Measurements from ENCODE around the gene LUZP2.
"Not testable (repeated sequence)": the region's sequence is repeated elsewhere in the genome, so short reads cannot be mapped to it uniquely, and the experiment has no call there.

Gene LUZP2

DNA sequence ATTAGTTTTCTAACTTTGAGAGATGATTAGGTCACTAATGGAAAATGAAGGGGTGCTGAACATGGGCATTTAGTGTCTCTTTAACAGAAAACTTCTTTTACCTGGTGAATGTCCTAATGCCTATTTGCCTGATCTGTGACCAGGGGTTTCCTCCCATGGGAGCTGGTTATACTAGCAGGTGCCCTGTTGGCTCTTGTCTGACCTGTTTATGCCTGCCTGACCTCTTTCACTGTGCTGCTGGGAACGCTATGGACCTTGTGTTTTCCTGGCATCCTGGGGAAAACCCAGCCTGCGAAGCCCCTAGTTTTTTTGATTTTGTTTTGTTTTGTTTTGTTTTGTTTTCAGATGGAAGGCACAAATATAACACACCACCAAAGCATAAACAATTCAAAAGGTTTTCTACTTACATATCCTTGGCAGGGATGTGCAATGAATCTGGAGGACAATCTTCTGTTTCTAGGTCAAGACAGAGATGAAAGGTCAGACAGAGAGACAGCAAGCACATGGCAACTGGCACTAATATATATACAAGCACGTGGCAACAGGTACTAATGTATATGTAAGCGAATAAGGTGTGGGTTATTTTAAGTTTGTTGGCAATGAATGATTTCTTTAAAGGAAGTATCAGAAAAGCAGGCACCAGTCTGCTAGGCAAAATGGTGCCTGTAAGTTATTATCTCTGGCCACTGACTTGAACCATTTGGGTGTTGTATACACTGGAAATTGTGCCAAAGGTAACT, 390.2 kb downstream of the LUZP2 start:
- peaks cover 4% of the 10 kb centered on the region for H3K9me3 Mint-ChIP-seq

DNA sequence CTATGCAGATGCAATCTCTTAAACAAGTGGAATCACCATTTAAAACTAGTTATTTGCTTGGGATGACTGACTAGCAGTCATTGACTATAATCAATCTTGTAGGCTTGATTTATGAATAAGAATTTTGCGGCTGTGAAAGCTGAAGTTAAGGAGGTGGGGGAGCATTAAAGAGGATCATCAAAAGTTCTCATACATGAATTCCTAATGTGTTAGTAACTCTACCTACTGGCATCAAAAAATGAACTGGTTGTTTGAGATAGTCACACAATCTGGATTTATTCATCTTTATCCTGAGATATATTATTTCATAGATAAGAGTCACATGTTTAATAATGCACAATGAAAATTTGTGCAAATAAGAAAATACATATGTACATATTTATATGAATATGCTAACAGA, 393.6 kb downstream of the LUZP2 start:
- no peaks in the 10 kb centered on the region for H3K27me3 Mint-ChIP-seq
- CTCF ChIA-PET: no interaction called here
- H3K9me3 Mint-ChIP-seq: peaks cover 7% of the 10 kb centered on the region
- no peak for DNase-seq
- no peak overlapping the region for H3K27ac Mint-ChIP-seq
- H3K4me1 Mint-ChIP-seq: no peaks in the 10 kb centered on the region
- H3K4me3 Mint-ChIP-seq: no peak overlapping the region
- H3K36me3 Mint-ChIP-seq: no peaks in the 10 kb centered on the region

More for the DNA sequence above, 390.2 kb downstream of the LUZP2 start:
- Mint-ChIP-seq H3K36me3 (no peaks in the 10 kb centered on the region), H3K4me3 (no peak overlapping the region), H3K27me3 (no peaks in the 10 kb centered on the region), H3K4me1 (no peaks in the 10 kb centered on the region), H3K27ac (no peak overlapping the region)
- CTCF ChIA-PET: no interaction called here
- no peak for DNase-seq

GRCh38 chr11:24891845-24892492, 395.1 kb downstream of the LUZP2 start:
- H3K4me1 Mint-ChIP-seq, H3K27ac Mint-ChIP-seq, H3K36me3 Mint-ChIP-seq, H3K4me3 Mint-ChIP-seq, DNase-seq, CTCF ChIA-PET, H3K27me3 Mint-ChIP-seq: not testable (repeated sequence)
- peaks cover 14% of the 10 kb centered on the region for H3K9me3 Mint-ChIP-seq

GRCh38 chr11:24896118-24896835, 399.4 kb downstream of the LUZP2 start:
- Mint-ChIP-seq H3K4me3 (no peak overlapping the region), H3K27me3 (no peaks in the 10 kb centered on the region), H3K9me3 (peaks cover 13% of the 10 kb centered on the region), H3K27ac (no peak overlapping the region), H3K4me1 (no peaks in the 10 kb centered on the region), H3K36me3 (no peaks in the 10 kb centered on the region)
- CTCF ChIA-PET: no interaction called here
- DNase-seq: no peak

- DNase-seq: no peak
- H3K36me3 Mint-ChIP-seq: no peaks in the 10 kb centered on the region
Observed at GRCh38 chr11:24900514-24900913, 403.7 kb downstream of the LUZP2 start.

GRCh38 chr11:24900960-24901549, 404.2 kb downstream of the LUZP2 start:
- no peaks in the 10 kb centered on the region for H3K27me3 Mint-ChIP-seq
- no peaks in the 10 kb centered on the region for H3K36me3 Mint-ChIP-seq
- no peak overlapping the region for H3K27ac Mint-ChIP-seq
- no peaks in the 10 kb centered on the region for H3K4me1 Mint-ChIP-seq
- no peak overlapping the region for H3K4me3 Mint-ChIP-seq
- H3K9me3 Mint-ChIP-seq: peaks cover 4% of the 10 kb centered on the region
- CTCF ChIA-PET: no interaction called here
- DNase-seq: no peak

More at GRCh38 chr11:24900514-24900913, 403.7 kb downstream of the LUZP2 start:
- no peaks in the 10 kb centered on the region for H3K4me1 Mint-ChIP-seq
- no peaks in the 10 kb centered on the region for H3K27me3 Mint-ChIP-seq
- H3K27ac Mint-ChIP-seq: no peak overlapping the region
- peaks cover 8% of the 10 kb centered on the region for H3K9me3 Mint-ChIP-seq
- H3K4me3 Mint-ChIP-seq: no peak overlapping the region
- CTCF ChIA-PET: no interaction called here

- no peak overlapping the region for H3K4me3 Mint-ChIP-seq
- H3K9me3 Mint-ChIP-seq: no peaks in the 10 kb centered on the region
- H3K36me3 Mint-ChIP-seq: no peaks in the 10 kb centered on the region
- no peaks in the 10 kb centered on the region for H3K27me3 Mint-ChIP-seq
- CTCF ChIA-PET: no interaction called here
- DNase-seq: no peak
- H3K4me1 Mint-ChIP-seq: no peaks in the 10 kb centered on the region
- H3K27ac Mint-ChIP-seq: no peak overlapping the region
Observed at GRCh38 chr11:24903555-24903954, 406.7 kb downstream of the LUZP2 start.

GRCh38 chr11:24925091-24925490, 428.2 kb downstream of the LUZP2 start:
- Mint-ChIP-seq H3K4me3 (no peak overlapping the region), H3K27ac (no peak overlapping the region), H3K36me3 (no peaks in the 10 kb centered on the region), H3K9me3 (peaks cover 2% of the 10 kb centered on the region), H3K27me3 (no peaks in the 10 kb centered on the region), H3K4me1 (no peaks in the 10 kb centered on the region)
- CTCF ChIA-PET: no interaction called here
- no peak for DNase-seq

DNA sequence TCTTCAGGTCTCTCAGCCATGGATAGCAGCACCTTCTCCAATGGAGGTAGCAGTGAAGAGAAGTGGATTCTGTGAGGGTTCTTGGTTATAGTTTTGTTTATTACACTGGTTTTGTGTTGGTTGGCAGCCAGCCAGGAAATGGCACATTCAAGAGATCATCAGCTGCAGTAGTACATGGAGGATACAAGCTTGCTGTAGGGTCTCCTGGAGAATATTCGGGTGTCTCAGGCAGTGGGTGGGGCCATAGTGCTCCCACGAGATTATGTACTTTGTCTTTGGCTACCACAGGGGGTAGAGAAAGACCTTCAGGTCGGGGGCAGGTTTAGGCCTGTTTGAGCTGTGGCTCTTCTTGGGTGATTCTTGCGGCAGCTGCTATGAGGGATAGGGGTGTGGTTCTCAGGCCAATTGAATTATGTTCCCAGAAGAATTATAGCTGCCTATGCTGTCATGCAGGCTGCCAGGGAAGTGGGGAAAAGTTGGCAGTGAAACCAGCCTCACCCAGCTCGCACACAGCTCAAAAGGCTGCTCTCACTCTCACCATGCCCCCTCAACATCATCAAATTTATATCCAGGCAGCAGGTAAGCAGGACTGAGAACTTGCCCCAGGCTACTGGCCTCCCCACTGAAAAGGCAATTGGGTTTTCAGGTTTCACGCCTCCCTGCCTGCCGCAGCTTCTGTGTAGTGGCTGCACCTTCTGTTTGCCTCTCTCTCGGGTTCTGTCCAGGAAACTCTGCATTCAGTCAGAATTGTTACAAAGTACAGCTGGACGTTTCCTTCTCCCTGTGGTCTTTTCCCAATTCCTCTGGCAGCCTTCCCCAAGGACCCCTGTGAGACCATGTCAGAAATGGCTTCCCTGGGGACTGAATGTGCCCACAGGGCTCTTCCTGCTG, 435.5 kb downstream of the LUZP2 start:
- Mint-ChIP-seq H3K4me1 (no peaks in the 10 kb centered on the region), H3K4me3 (no peak overlapping the region), H3K9me3 (no peaks in the 10 kb centered on the region), H3K27me3 (no peaks in the 10 kb centered on the region), H3K36me3 (no peaks in the 10 kb centered on the region), H3K27ac (no peak overlapping the region)
- DNase-seq: no peak
- CTCF ChIA-PET: no interaction called here

GRCh38 chr11:24934733-24935439, 438.0 kb downstream of the LUZP2 start:
- H3K9me3 Mint-ChIP-seq: no peaks in the 10 kb centered on the region
- H3K36me3 Mint-ChIP-seq: no peaks in the 10 kb centered on the region
- H3K4me1 Mint-ChIP-seq: no peaks in the 10 kb centered on the region
- no peak overlapping the region for H3K27ac Mint-ChIP-seq
- CTCF ChIA-PET: no interaction called here
- H3K27me3 Mint-ChIP-seq: no peaks in the 10 kb centered on the region
- H3K4me3 Mint-ChIP-seq: no peak overlapping the region
- no peak for DNase-seq

- H3K27ac Mint-ChIP-seq: no peak overlapping the region
- peaks cover 5% of the 10 kb centered on the region for H3K9me3 Mint-ChIP-seq
- no peak for DNase-seq
- H3K27me3 Mint-ChIP-seq: no peaks in the 10 kb centered on the region
- H3K36me3 Mint-ChIP-seq: no peaks in the 10 kb centered on the region
- H3K4me3 Mint-ChIP-seq: no peak overlapping the region
- no peaks in the 10 kb centered on the region for H3K4me1 Mint-ChIP-seq
- CTCF ChIA-PET: no interaction called here
Observed at GRCh38 chr11:24944891-24945290, 448.0 kb downstream of the LUZP2 start.

DNA sequence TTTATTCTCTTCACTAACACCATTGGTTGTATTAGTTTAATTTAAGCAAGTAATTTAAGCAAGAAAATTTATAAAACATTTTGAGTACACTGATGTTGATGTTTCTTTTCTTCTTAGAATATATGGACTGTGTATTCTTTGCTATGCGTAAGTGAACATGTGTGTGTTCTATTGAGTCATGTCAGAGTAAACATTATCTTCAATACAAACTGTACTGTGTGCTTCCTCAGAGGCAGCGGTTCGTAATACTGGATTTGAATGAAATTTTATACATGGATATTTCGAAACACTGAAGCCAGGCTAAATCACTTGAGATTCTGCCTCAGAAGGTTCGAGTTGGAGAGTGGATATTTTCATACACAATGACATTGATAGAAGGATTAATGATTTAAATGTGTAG, 452.6 kb downstream of the LUZP2 start:
- peaks cover 5% of the 10 kb centered on the region for H3K9me3 Mint-ChIP-seq
- no peaks in the 10 kb centered on the region for H3K27me3 Mint-ChIP-seq
- no peak overlapping the region for H3K27ac Mint-ChIP-seq
- DNase-seq: no peak
- H3K36me3 Mint-ChIP-seq: no peaks in the 10 kb centered on the region
- H3K4me1 Mint-ChIP-seq: no peaks in the 10 kb centered on the region
- H3K4me3 Mint-ChIP-seq: no peak overlapping the region
- CTCF ChIA-PET: no interaction called here

GRCh38 chr11:24963852-24964251, 467.0 kb downstream of the LUZP2 start:
- H3K27ac Mint-ChIP-seq: no peak overlapping the region
- no peaks in the 10 kb centered on the region for H3K4me1 Mint-ChIP-seq

More at GRCh38 chr11:24963852-24964251, 467.0 kb downstream of the LUZP2 start:
- Mint-ChIP-seq H3K36me3 (no peaks in the 10 kb centered on the region), H3K27me3 (no peaks in the 10 kb centered on the region), H3K4me3 (no peak overlapping the region), H3K9me3 (peaks cover 6% of the 10 kb centered on the region)
- CTCF ChIA-PET: no interaction called here
- no peak for DNase-seq

Data from activated naive CD4-positive, alpha-beta T cell treated with anti-CD3 and anti-CD28 coated beads, Interleukin-2, amount 10 ng/mL, durations not matched to agents 7 days and 5 days (primary cell).